Right kidney (tissue), 1 donor: ENCODE data around the gene DNAJB12.

ENCODE experiments used
- DNase-seq: peaks from one replicate; pipeline ENCODE4 v3.0.0-alpha.2; 2016

The DNAJB12 gene

DNA sequence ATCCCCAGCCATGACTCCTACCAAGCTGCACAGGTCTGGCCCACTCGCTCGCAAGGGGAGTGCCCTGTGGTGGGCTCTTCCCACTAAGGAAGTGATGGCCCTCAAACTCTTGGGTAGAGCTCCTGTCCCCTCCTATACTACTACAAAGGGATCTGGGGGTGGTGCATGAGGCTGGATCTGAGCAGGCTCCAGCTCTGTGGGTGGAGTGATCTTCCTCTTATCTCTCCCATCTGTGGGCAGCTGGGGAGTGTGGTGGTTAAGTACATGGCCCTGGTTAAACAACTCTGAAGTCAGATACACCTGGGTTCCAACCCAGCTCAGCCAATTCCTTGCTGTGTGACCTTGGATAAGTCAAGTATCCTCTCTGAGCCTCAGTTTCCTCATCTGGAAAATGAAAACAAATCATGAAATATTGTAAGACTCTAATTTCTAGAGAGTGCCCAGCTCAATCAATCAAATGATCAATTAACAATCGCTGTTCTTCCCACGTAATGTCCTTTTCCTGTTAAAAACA is 63.6 kb downstream of the DNAJB12 start:
- DNase-seq: no peak

DNA sequence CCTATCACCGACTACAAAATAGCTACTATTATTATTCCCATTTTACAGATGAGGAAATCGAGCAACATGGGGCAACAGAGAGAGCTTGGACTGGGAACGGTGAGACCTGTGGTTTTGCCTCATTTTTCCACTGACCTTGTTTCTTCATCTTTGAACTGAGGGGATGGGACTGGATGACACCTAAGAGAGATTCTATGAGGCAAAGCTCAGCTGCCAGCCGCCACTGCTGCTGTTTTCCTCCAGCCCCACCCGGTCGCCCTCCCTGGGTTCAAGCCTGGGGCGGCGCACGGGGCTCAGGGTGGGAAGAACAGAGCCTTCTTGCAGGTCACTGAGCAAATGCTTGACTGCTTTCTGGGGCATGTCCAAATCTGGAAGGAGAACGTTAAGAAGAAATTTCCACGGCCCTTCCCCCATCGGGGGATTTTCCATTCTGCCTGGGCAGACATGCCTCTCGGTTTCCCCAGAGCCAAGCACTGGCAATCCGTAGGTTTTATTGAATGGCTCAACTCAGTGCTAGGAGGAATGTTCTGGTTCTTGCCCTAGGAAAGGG is 68.7 kb downstream of the DNAJB12 start:
- no peak for DNase-seq

DNA sequence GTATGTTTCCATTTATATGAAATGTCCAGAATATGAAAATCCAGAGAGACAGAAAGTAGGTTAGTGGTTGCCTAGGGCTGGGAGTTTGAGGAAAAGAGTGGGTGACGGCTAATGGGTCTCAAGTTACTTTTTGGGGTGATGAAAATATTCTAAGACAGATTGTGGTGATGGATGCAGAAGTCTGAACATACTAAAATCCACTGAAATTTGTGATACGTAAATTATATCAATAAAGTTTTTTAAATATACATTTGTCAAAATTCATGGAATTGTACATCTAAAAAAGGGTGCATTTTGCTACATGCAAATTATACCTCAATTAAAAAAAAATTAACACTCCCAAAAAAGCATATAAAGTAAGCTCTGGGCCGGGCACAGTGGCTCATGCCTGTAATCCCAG is 71.6 kb downstream of the DNAJB12 start:
- DNase-seq: no peak
